ENCODE measurements around the gene RHEB.

GRCh38 chr7:151434549-151434948 lies 85.1 kb downstream of the RHEB start:
- TF ChIP-seq, protein P1, sequence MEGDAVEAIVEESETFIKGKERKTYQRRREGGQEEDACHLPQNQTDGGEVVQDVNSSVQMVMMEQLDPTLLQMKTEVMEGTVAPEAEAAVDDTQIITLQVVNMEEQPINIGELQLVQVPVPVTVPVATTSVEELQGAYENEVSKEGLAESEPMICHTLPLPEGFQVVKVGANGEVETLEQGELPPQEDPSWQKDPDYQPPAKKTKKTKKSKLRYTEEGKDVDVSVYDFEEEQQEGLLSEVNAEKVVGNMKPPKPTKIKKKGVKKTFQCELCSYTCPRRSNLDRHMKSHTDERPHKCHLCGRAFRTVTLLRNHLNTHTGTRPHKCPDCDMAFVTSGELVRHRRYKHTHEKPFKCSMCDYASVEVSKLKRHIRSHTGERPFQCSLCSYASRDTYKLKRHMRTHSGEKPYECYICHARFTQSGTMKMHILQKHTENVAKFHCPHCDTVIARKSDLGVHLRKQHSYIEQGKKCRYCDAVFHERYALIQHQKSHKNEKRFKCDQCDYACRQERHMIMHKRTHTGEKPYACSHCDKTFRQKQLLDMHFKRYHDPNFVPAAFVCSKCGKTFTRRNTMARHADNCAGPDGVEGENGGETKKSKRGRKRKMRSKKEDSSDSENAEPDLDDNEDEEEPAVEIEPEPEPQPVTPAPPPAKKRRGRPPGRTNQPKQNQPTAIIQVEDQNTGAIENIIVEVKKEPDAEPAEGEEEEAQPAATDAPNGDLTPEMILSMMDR (IDR thresholded peaks at IDR 0.05): no peak
- no peak for TF ChIP-seq ZFX (IDR thresholded peaks at IDR 0.05; ENCODE audit: borderline replicate concordance)
